Uterus (tissue), 4 donors: ENCODE data around the gene AGXT. TPM values are rescaled to one million over a fixed set of nuclear protein-coding genes. Genes with fewer than 3 reads are reported as not detected.

Source experiments
- DNase-seq, 2 donors: peaks; one replicate each; pipeline ENCODE4 v3.0.0-alpha.2; 2019 to 2020
- H3K27ac ChIP-seq, 2 donors: fragments of 200-600 bp; sonication (generic); 1 replicate in 1 of 2; 2 replicates in 1 of 2; pipeline ENCODE4 v1.5.1; 2016 to 2018
- H3K27me3 ChIP-seq, 2 donors: fragments of 200-600 bp; sonication (generic); one replicate each; pipeline ENCODE4 v1.5.1; 2018 to 2019; ENCODE audit warnings: control low read depth in 1 of 2
- H3K36me3 ChIP-seq, 2 donors: fragments of 200-600 bp; sonication (generic); one replicate each; pipeline ENCODE4 v1.5.1; 2019; ENCODE audit warnings: control low read depth in 1 of 2
- H3K4me1 ChIP-seq, 2 donors: fragments of 200-600 bp; sonication (generic); one replicate each; pipeline ENCODE4 v1.5.1; 2018 to 2019; ENCODE audit warnings: control low read depth in 1 of 2
- H3K4me3 ChIP-seq, 2 donors: fragments of 200-600 bp; sonication (generic); 1 replicate in 1 of 2; 2 replicates in 1 of 2; pipeline ENCODE4 v1.5.1; 2018 to 2019; ENCODE audit warnings: mild to moderate bottlenecking in 1 of 2
- H3K9me3 ChIP-seq, 2 donors: fragments of 200-600 bp; sonication (generic); one replicate each; pipeline ENCODE4 v1.5.1; 2019; ENCODE audit warnings: control low read depth in 1 of 2
- POLR2A ChIP-seq, 2 donors: fragments of 450-650 bp; IDR thresholded peaks; one replicate each; pipeline ENCODE4 v1.6.1; 2016; ENCODE audit warnings: antibody characterized with exemption in 2 of 2, mild to moderate bottlenecking in 1 of 2, moderate library complexity in 1 of 2
- intact Hi-C: fragments of 100-400 bp; cut with DNase I; formaldehyde crosslinking; loops from one replicate; pipeline ENCODE4 v1.15.1; 2023; ENCODE audit warnings: low total_unique reads
- total RNA-seq, 4 donors: library from RNA; depleted of rRNA in 3 of 4; stranded (reverse); fragments of >200 nt in 3 of 4; gene quantifications; one replicate each; pipeline versions ENCODE4 v1.1.0 to v1.2.4, GENCODE V29; 2014 to 2023
- TF ChIP-seq, protein P1 (sequence below), 4 experiments: fragments of 200-600 bp in 2 of 4; fragments of 450-650 bp in 2 of 4; sonication (generic) in 2 of 4; IDR thresholded peaks; one replicate each; pipeline ENCODE4 v1.5.1; 2016 to 2019; ENCODE audit warnings: antibody characterized with exemption in 4 of 4, mild to moderate bottlenecking in 2 of 4, moderate library complexity in 1 of 4
- donor health status: DM: yes; HTN: yes; CAD: no.

The AGXT gene
- total RNA-seq, 4 donors from 2014 or later, result not detected

DNA sequence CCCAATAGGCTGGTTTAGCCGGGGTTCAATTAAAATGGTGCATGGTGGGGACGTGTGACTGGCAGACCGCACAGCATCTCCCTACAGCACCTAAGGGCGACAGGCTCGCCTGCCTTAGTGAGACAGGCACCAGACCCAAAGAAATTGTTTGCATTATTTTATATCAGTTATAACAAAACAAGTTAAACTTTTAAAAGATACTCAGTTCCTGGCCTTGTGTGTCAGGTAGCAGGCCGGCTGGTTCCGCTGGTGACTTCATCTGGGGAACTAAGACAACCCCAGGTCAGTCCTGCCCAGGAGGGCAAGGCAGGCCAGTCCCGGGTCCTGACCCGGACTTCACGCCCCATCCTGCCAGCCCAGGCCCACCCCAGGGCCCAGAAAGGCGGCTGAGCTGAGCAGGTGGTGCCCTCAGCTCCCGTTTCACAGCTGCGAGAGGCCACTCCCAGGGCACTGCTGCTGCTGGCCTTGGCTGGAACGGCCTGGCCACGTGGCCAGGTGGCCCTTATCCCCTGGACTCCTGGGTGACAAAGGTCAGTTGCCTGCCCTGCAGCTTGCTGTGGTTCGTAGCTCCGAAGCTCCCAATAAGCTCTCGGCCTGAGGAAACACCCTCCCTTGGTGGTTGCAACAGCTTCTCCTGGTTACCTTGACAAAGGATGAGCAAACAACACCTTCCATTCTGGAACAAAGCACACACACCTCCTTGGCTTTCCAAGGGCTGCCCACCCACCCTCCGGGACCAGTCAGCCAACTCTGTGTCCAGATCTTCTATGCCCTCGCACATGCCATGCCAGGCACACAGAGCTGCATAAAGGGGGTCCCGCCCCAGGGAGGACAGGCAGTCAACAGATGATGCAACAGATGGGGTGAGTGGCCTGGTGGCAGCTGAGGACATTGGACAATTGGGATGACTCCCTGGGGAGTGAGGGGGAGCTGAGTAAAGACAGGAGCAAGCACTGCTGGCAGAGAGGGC is 11.3 kb upstream of the AGXT start:
- intact Hi-C loops, result no loop called here
- no peak for DNase-seq

DNA sequence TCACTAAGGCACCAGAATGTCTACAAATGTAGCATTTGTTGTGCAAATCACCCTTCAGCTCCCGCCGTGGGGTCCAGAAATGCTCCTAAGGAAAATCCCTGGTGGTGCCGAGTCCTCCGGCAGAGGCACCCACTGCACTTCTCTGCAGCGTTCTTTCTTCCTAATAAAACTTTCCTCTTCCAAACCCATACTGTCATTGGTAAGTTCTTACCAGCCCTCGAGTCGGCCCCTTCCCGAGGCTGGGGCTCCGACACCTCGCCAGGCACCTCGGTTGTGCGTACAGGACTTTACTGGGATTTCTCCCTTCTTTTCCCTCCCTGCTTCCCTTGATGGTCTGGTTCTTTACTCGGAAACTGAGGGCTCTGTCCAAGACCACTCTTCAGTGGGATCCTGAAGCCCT is 10.3 kb upstream of the AGXT start:
- H3K36me3 ChIP-seq, result no peaks in the 10 kb centered on the region
- H3K27me3 ChIP-seq, result no peaks in the 10 kb centered on the region
- TF ChIP-seq, protein P1, sequence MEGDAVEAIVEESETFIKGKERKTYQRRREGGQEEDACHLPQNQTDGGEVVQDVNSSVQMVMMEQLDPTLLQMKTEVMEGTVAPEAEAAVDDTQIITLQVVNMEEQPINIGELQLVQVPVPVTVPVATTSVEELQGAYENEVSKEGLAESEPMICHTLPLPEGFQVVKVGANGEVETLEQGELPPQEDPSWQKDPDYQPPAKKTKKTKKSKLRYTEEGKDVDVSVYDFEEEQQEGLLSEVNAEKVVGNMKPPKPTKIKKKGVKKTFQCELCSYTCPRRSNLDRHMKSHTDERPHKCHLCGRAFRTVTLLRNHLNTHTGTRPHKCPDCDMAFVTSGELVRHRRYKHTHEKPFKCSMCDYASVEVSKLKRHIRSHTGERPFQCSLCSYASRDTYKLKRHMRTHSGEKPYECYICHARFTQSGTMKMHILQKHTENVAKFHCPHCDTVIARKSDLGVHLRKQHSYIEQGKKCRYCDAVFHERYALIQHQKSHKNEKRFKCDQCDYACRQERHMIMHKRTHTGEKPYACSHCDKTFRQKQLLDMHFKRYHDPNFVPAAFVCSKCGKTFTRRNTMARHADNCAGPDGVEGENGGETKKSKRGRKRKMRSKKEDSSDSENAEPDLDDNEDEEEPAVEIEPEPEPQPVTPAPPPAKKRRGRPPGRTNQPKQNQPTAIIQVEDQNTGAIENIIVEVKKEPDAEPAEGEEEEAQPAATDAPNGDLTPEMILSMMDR (IDR thresholded peaks at IDR 0.05), result no peak
- TF ChIP-seq POLR2A (IDR thresholded peaks at IDR 0.05), result no peak
- H3K4me1 ChIP-seq, result no peaks in the 10 kb centered on the region
- intact Hi-C loops, result no loop called here
- no peak overlapping the region for H3K27ac ChIP-seq
- no peaks in the 10 kb centered on the region for H3K9me3 ChIP-seq
- no peak overlapping the region for H3K4me3 ChIP-seq
- no peak for DNase-seq

More for the DNA sequence above, 11.3 kb upstream of the AGXT start:
- H3K4me3 ChIP-seq, result no peak overlapping the region
- no peaks in the 10 kb centered on the region for H3K4me1 ChIP-seq
- H3K27me3 ChIP-seq, result no peaks in the 10 kb centered on the region
- no peaks in the 10 kb centered on the region for H3K36me3 ChIP-seq
- H3K27ac ChIP-seq, result no peak overlapping the region
- TF ChIP-seq, protein P1 (IDR thresholded peaks at IDR 0.05), result no peak
- TF ChIP-seq POLR2A (IDR thresholded peaks at IDR 0.05), result no peak
- H3K9me3 ChIP-seq, result no peaks in the 10 kb centered on the region

DNA sequence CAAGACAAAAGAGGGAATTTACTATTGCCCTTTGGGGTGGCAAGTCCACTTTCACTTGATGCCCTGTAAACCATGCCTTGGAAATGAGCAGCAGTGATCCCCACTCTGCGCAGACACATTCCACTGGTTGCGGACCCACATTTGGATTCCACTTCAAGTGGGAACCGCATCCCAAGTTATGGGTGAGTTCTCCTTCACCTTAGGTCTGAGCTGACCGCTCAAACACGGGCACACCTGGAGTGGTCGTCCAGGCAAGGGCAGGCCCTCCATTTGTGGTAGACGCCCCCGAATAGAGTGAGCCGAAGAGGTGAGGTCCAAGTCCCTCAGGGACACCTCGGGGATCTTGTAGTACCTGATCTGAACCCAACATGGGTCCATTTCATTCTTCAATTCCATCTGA is 9.8 kb upstream of the AGXT start:
- DNase-seq, result no peak
- Histone ChIP-seq H3K4me1 (no peaks in the 10 kb centered on the region), H3K9me3 (no peaks in the 10 kb centered on the region), H3K36me3 (no peaks in the 10 kb centered on the region), H3K27ac (no peak overlapping the region), H3K27me3 (no peaks in the 10 kb centered on the region), H3K4me3 (no peak overlapping the region)
- no peak for TF ChIP-seq POLR2A (IDR thresholded peaks at IDR 0.05)
- TF ChIP-seq, protein P1 (IDR thresholded peaks at IDR 0.05), result no peak
- intact Hi-C loops, result no loop called here

DNA sequence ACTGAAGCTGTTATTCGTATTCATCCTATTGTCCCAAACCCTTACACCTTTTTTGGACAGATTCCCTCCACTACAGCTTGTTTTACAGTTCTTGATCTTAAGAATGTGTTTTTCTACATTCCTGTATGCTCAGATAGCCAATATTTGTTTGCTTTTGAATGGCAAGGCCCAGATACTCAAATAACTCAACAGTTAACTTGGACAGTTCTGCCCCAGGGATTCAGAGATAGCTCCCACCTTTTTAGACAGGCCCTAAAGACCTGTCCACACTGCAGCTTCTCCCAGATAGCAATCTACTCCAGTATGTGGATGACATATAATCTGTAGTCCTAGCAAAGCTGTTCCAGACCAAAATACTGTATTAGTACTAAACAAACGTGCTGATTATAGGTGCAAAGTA is 7.1 kb upstream of the AGXT start:
- Histone ChIP-seq H3K9me3 (no peaks in the 10 kb centered on the region), H3K4me3 (no peak overlapping the region), H3K4me1 (no peaks in the 10 kb centered on the region), H3K27me3 (no peaks in the 10 kb centered on the region), H3K36me3 (no peaks in the 10 kb centered on the region), H3K27ac (no peak overlapping the region)
- TF ChIP-seq, protein P1 (IDR thresholded peaks at IDR 0.05), result no peak
- no peak for TF ChIP-seq POLR2A (IDR thresholded peaks at IDR 0.05)
- intact Hi-C loops, result no loop called here
- DNase-seq, result no peak

DNA sequence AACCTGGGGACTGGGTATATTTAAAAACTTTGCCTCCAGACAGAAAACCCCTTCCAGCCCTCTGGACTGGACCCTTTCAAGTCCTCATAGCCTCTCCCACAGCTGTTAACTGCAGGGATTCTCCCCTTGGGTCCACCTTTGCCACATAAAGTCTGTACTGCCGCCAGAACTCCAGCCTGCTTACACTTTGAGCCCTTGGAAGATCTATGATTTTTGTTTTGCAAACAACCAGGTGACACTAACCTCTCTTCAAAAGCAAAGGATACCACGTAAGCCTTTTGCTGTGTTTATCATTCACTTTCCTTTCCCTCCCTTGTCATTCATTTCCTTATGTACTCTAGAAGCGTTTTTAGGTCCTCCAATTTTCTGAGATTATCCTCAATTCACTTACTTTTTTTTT is 4.1 kb upstream of the AGXT start:
- intact Hi-C loops, result no loop called here
- no peak for DNase-seq
- Histone ChIP-seq H3K27ac (no peak overlapping the region), H3K4me3 (no peak overlapping the region), H3K4me1 (no peaks in the 10 kb centered on the region), H3K27me3 (no peaks in the 10 kb centered on the region), H3K36me3 (no peaks in the 10 kb centered on the region), H3K9me3 (no peaks in the 10 kb centered on the region)
- TF ChIP-seq, protein P1 (IDR thresholded peaks at IDR 0.05), result no peak
- TF ChIP-seq POLR2A (IDR thresholded peaks at IDR 0.05), result no peak
